Measurements from ENCODE around the gene FUBP1.

DNA sequence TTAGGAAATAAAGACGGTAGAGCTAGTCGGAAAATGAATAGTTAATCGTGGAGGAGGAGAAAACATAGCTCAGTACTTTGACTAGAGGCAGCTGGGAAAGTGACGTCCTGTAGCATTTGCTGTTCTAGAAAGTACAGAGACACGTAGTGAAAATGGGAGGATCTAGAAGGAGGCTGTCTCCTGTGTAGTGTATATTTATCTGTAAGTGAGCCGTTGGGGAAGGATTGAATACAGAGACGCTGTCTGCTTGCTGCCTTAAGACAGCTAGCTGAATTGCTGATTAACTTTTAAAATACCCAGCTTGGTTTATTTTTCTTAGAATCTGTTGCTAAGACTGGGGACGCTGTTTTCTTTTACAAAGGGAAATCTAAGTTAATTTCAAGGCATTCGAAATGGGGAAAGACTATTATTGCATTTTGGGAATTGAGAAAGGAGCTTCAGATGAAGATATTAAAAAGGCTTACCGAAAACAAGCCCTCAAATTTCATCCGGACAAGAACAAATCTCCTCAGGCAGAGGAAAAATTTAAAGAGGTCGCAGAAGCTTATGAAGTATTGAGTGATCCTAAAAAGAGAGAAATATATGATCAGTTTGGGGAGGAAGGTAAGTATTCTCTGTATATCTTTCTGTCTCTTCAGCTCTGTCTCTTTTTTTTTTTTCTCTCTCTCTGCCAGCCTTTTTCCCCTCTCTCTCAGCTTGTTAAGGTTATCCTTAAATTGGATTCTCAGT lies 26.0 kb upstream of the FUBP1 start, which contains the start of gene DNAJB4:
- TF ChIP-seq EP300 (IDR thresholded peaks at IDR 0.05; ENCODE audit: low read depth in 2 of 2, low read length in 2 of 2) = peak in 1 of 2 experiments; percentile 29; a peak in 1 of 4 replicates
- TF ChIP-seq EP300 (CRISPR knock-in tag; IDR thresholded peaks at IDR 0.05; ENCODE audit: borderline replicate concordance) = no peak
- TF ChIP-seq JUN (CRISPR knock-in tag; IDR thresholded peaks at IDR 0.05) = no peak
- TF ChIP-seq ZFP41 (CRISPR knock-in tag; IDR thresholded peaks at IDR 0.05; ENCODE audit: borderline replicate concordance) = no peak
- no peak for TF ChIP-seq ZNF766 (CRISPR knock-in tag; IDR thresholded peaks at IDR 0.05; ENCODE audit: borderline replicate concordance)
